K562 (cell line): Measurements from ENCODE around the gene GPRIN3. TPM values are rescaled to one million over a fixed set of nuclear protein-coding genes. Genes with fewer than 3 reads are reported as not detected.

Experiments
- ATAC-seq: fragments of 200-7000 bp; cut with Tn5 transposase; 3 replicates; pipeline ENCODE4 v1.9.1; 2020; ENCODE audit warnings: moderate library complexity
- BruUV-seq: library from RNA; stranded (reverse); fragments of 400-500 nt; replicated peaks from 2 replicates; lab custom pipeline; 2021; lab: Mats Ljungman, UMichigan
- CTCF ChIA-PET: fragments of 300-600 bp; formaldehyde crosslinking; extraction: SDS; loops from one replicate; lab custom pipeline; 2021; ENCODE audit warnings: low intra/inter-chr PET ratio; lab: Yijun Ruan, JAX
- POLR2A ChIA-PET: fragments of 300-600, 350-650 bp; sonication (Branson Sonifier 250); formaldehyde crosslinking; extraction: SDS; loops from one replicate; lab custom pipeline; 2021; ENCODE audit warnings: antibody characterized with exemption, inconsistent platforms; lab: Yijun Ruan, JAX
- DNase-seq, 4 experiments: peaks; one replicate each; pipeline versions ENCODE4 v3.0.0 to v3.0.0-alpha.2; 2011 to 2018; ENCODE audit warnings: low spot score in 3 of 4, mixed read lengths in 3 of 4; ENCODE audit errors: extremely low read depth in 1 of 4
- FAIRE-seq: peaks from 2 replicates; lab custom pipeline; 2011; peaks lifted over from hg19 to GRCh38; lab: Jason Lieb, UNC
- H2AFZ ChIP-seq: 2 replicates; pipeline ENCODE4 v1.6.0; 2011; ENCODE audit warnings: low read depth, low read length, control low read depth, inconsistent platforms
- H3K27ac ChIP-seq: fragments of 200-600 bp; 3 replicates; pipeline ENCODE4 v1.8.0; 2011; ENCODE audit warnings: low read depth, mild to moderate bottlenecking, control low read depth, inconsistent platforms, low read length, moderate library complexity, mixed read lengths; ENCODE audit errors: extremely low read depth
- H3K27me3 ChIP-seq, 2 experiments: fragments of 300-600 bp in 1 of 2; 2 replicates in 1 of 2; 3 replicates in 1 of 2; pipeline versions ENCODE4 v1.6.0 to v1.8.0; 2011; ENCODE audit warnings: inconsistent platforms in 2 of 2, low read length in 2 of 2, mild to moderate bottlenecking in 1 of 2, mixed read lengths in 1 of 2, moderate library complexity in 1 of 2; ENCODE audit not compliant: control insufficient read depth in 2 of 2, insufficient read depth in 2 of 2
- H3K36me3 ChIP-seq: fragments of 300-600 bp; 3 replicates; pipeline ENCODE4 v1.8.0; 2011; ENCODE audit warnings: mild to moderate bottlenecking, low read length, inconsistent platforms; ENCODE audit not compliant: control insufficient read depth, insufficient read depth
- H3K4me1 ChIP-seq, 2 experiments: fragments of 200-600 bp in 1 of 2; replicated peaks in 1 of 2; 2 replicates in 1 of 2; 3 replicates in 1 of 2; pipeline versions ENCODE4 v1.5.1 to v1.8.0; 2011; ENCODE audit warnings: inconsistent platforms in 2 of 2, low read length in 2 of 2, mild to moderate bottlenecking in 1 of 2, mixed read lengths in 1 of 2, moderate library complexity in 1 of 2; ENCODE audit not compliant: control insufficient read depth in 2 of 2, insufficient read depth in 2 of 2
- H3K4me2 ChIP-seq: 2 replicates; pipeline ENCODE4 v1.6.1; 2011; ENCODE audit warnings: low read length, control low read depth, inconsistent platforms, mixed read lengths; ENCODE audit not compliant: insufficient read depth
- H3K4me3 ChIP-seq: fragments of 200-600 bp; sonication (generic), shearing (Covaris generic); 2 replicates; pipeline ENCODE4 v1.5.1; 2016; ENCODE audit warnings: control low read depth, inconsistent platforms
- H3K79me2 ChIP-seq: fragments of 200-600 bp; 3 replicates; pipeline ENCODE4 v1.8.0; 2011; ENCODE audit warnings: low read length, inconsistent platforms; ENCODE audit not compliant: control insufficient read depth, insufficient read depth
- H3K9ac ChIP-seq, 2 experiments: 2 replicates each; pipeline versions ENCODE4 v1.6.0 to v1.6.1; 2011; ENCODE audit warnings: low read depth in 2 of 2, low read length in 2 of 2, control low read depth in 1 of 2, inconsistent platforms in 1 of 2, mild to moderate bottlenecking in 1 of 2, mixed read lengths in 1 of 2; ENCODE audit not compliant: insufficient read depth in 1 of 2
- H3K9me1 ChIP-seq: one replicate; pipeline ENCODE4 v1.6.0; 2011; ENCODE audit warnings: inconsistent platforms, mild to moderate bottlenecking, low read length, moderate library complexity; ENCODE audit not compliant: control insufficient read depth, insufficient read depth
- H3K9me3 ChIP-seq: replicated peaks from 2 replicates; pipeline ENCODE4 v1.5.1; 2011; ENCODE audit warnings: low read depth, low read length, inconsistent platforms; ENCODE audit not compliant: control insufficient read depth, insufficient read depth
- H4K20me1 ChIP-seq: replicated peaks from 2 replicates; pipeline ENCODE4 v1.6.1; 2011; ENCODE audit warnings: low read length, inconsistent platforms, mixed read lengths; ENCODE audit not compliant: control insufficient read depth, insufficient read depth
- C11orf30 ChIP-seq: fragments of 450-650 bp; IDR thresholded peaks from 2 replicates; pipeline ENCODE4 v1.6.1; 2016; ENCODE audit warnings: low read depth, mild to moderate bottlenecking
- CBX2 ChIP-seq: fragments of 200-600 bp; sonication (generic); IDR thresholded peaks from one replicate; pipeline ENCODE4 v1.6.1; 2012; ENCODE audit warnings: mild to moderate bottlenecking, low read length, inconsistent platforms; ENCODE audit not compliant: insufficient read depth, poor library complexity, severe bottlenecking
- DNMT1 ChIP-seq: fragments of 450-650 bp; IDR thresholded peaks from 2 replicates; pipeline ENCODE4 v1.6.1; 2016; ENCODE audit warnings: antibody characterized with exemption, mild to moderate bottlenecking
- FOXA3 ChIP-seq, 2 experiments: fragments of 450-650 bp in 1 of 2; sonication (generic) in 1 of 2; formaldehyde crosslinking; IDR thresholded peaks in 1 of 2; conservative IDR thresholded peaks in 1 of 2; 2 replicates each; pipeline versions ENCODE4 v1.4.0 to v1.8.0; 2020 to 2022; ENCODE audit warnings: mild to moderate bottlenecking in 2 of 2, missing genetic modification reagents in 1 of 2
- KHSRP ChIP-seq: fragments of 450-650 bp; IDR thresholded peaks from 2 replicates; pipeline ENCODE4 v1.6.1; 2017
- KLF10 ChIP-seq: fragments of 250-450 bp; sonication (Bioruptor Pico); IDR thresholded peaks from 2 replicates; pipeline ENCODE4 v1.6.1; 2021; ENCODE audit warnings: matching md5 sums
- PHF8 ChIP-seq: fragments of 200-600 bp; sonication (generic); IDR thresholded peaks from 2 replicates; pipeline ENCODE4 v1.6.1; 2012; ENCODE audit warnings: mixed run types, mild to moderate bottlenecking, inconsistent platforms, low read length, moderate library complexity, borderline replicate concordance
- TCF7 ChIP-seq: sonication (generic); IDR thresholded peaks from 2 replicates; pipeline ENCODE4 v1.6.1; 2016; ENCODE audit warnings: antibody characterized with exemption, borderline replicate concordance
- ZBED1 ChIP-seq: IDR thresholded peaks from 2 replicates; pipeline ENCODE4 v1.6.1; 2014
- ZNF274 ChIP-seq: IDR thresholded peaks from 2 replicates; pipeline ENCODE4 v1.6.1; 2011; ENCODE audit warnings: low read depth, mild to moderate bottlenecking, low read length, moderate library complexity, borderline replicate concordance
- WGBS: fragments of 100-300 bp; shearing (Covaris generic); methylation state at CpG from one replicate; pipeline ENCODE4 v1.1.6; 2016; ENCODE audit warnings: low coverage, mixed read lengths; ENCODE audit not compliant: insufficient coverage; ENCODE audit errors: missing lambda C conversion rate; 5-methylcytosine and 5-hydroxymethylcytosine counted together
- in situ Hi-C: fragments of 300-500 bp; cut with MboI; formaldehyde crosslinking; loops from 4 replicates; pipeline ENCODE4 v1.15.0; 2018; ENCODE audit warnings: inconsistent platforms, mixed read lengths
- intact Hi-C: fragments of 100-400 bp; cut with micrococcal nuclease; formaldehyde crosslinking; loops from 2 replicates; pipeline ENCODE4 v1.14.2; 2022
- polyA plus RNA-seq, 8 experiments: library from polyadenylated mRNA; depleted of rRNA in 4 of 8; stranded (reverse) in 5 of 8; unstranded in 3 of 8; fragments of >200 nt; fragmentation: Nextera tagmentation in 2 of 8; fragmentation: Illumina TruSeq in 1 of 8; extraction: Ambion mirVana in 2 of 8; extraction: Trizol in 1 of 8; gene quantifications; 2 replicates each; pipeline versions ENCODE4 v1.2.1 to v1.2.3, GENCODE V29; 2011 to 2014; ENCODE audit warnings: inconsistent platforms in 1 of 8, missing spikeins in 1 of 8
- total RNA-seq, 7 experiments: library from RNA; depleted of rRNA in 6 of 7; stranded (reverse); fragments of >200 nt in 6 of 7; fragmentation: Illumina TruSeq in 2 of 7; extraction: Trizol in 2 of 7; gene quantifications; 2 replicates each; pipeline versions ENCODE4 v1.2.1 to v1.2.3, GENCODE V29; 2011 to 2021; ENCODE audit warnings: low replicate concordance in 1 of 7

Gene GPRIN3
- total and polyA plus RNA-seq, 9 of the 15 experiments (the other 6 are each of a cell fraction or from before 2014, with no cell fraction given): 0.02 TPM; not detected in 8

DNA sequence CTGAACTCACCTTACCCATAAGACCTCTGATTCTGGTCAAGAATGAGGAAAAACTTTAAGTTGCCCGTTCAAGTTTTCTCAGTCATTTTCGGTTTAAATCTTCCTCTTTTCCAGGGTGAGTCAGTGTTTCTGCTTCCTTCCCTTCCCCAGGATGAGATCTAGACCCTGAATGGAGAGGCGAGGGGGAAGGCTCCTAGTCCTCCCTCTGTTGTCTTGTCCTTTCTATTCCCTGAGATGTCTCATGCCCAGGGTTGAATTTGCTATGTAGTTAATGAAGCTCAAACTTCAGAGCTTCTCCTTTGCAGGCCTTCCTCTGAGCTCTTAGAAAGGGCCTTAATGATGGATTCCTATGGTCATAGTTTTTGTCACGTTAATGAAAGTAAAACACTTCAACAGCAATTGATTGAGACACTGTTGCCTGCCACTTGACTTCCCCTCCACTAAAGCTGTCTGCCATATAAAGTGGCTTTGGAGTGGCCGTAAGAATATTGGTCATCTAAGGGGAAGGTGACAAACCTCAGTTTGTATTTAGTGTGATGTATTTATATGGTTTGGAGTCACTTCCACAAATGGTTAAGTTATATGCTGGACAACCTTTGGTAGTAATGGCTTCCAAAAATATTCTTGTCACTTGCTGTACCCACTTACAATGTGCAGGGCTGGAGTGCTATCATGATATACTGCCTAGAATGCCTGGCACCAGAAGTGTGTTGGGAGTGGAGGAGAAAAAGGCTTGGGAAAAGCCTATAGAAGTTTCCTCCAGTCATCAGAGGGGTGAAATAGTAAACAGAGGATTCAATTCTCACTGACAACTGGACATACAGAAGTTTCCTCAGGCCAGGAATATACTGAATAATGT, 24.3 kb upstream of the GPRIN3 start:
- FAIRE-seq (no peak), DNase-seq (no peak)
- H3K9me3 ChIP-seq: no peaks in the 10 kb centered on the region
- H3K27me3 ChIP-seq: no peaks in the 10 kb centered on the region
- in situ Hi-C loops: no loop called here
- no peaks in the 10 kb centered on the region for H3K36me3 ChIP-seq
- no peak overlapping the region for H3K9ac ChIP-seq
- no peaks in the 10 kb centered on the region for H3K79me2 ChIP-seq
- H4K20me1 ChIP-seq: no peaks in the 10 kb centered on the region
- H3K4me2 ChIP-seq: no peak overlapping the region
- no peaks in the 10 kb centered on the region for H3K4me1 ChIP-seq
- WGBS: 2% methylated on average over 5 of the region's 5 CpGs
- no peaks in the 10 kb centered on the region for H3K9me1 ChIP-seq
- TF ChIP-seq CBX2 (no peak), DNMT1 (no peak), FOXA3 (CRISPR knock-in tag; conservative IDR thresholded peaks at IDR 0.05 in 1 of 2, IDR thresholded peaks at IDR 0.05 in 1 of 2) (no peak), KLF10 (CRISPR knock-in tag) (no peak), TCF7 (no peak), ZNF274 (no peak), ZBED1 (no peak), C11orf30 (no peak), PHF8 (no peak), KHSRP (no peak)
- TF ChIP-seq, all 486 proteins: peak for 0
- Histone ChIP-seq H3K4me3 (no peak overlapping the region), H3K27ac (no peak overlapping the region), H2AFZ (no peak overlapping the region)
- no peak for ATAC-seq
- CTCF ChIA-PET: no interaction called here
- BruUV-seq: no TSS peak
- intact Hi-C loops: no loop called here
- POLR2A ChIA-PET: no interaction called here
